ENCODE data around the gene STUB1.
A peak's percentile ranks its signal among the peaks of the same experiment; 100 is the strongest.

Gene STUB1

GRCh38 chr16:694863-695354 is 14.7 kb downstream of the STUB1 start:
- peak in 1 of 2 donors; percentile 1 for ATAC-seq (replicated peaks)
- H3K9me3 Mint-ChIP-seq: peaks cover 2 to 5% of the 10 kb centered on the region in 2 donors
- peaks cover 3 to 9% of the 10 kb centered on the region in 2 donors for H3K36me3 Mint-ChIP-seq
- H3K27ac Mint-ChIP-seq: no peak overlapping the region
- H3K4me3 Mint-ChIP-seq: peak overlapping the region in 1 of 2 donors; percentile 75
- no peak for DNase-seq
- peaks cover 13 to 32% of the 10 kb centered on the region in 2 donors for H3K4me1 Mint-ChIP-seq
- peaks cover 17 to 56% of the 10 kb centered on the region in 2 donors for H3K27me3 Mint-ChIP-seq

GRCh38 chr16:695355-696089 is 15.3 kb downstream of the STUB1 start:
- Mint-ChIP-seq H3K27me3 (peaks cover 17 to 61% of the 10 kb centered on the region in 2 donors), H3K4me3 (peak overlapping the region; percentile 78 to 83), H3K9me3 (peaks cover 2 to 5% of the 10 kb centered on the region in 2 donors), H3K27ac (peak overlapping the region; percentile 20), H3K36me3 (peaks cover 3 to 8% of the 10 kb centered on the region in 2 donors), H3K4me1 (peaks cover 13 to 25% of the 10 kb centered on the region in 2 donors)
- peak; percentile 44 for DNase-seq
- ATAC-seq (replicated peaks): peak; percentile 79 to 80

DNA sequence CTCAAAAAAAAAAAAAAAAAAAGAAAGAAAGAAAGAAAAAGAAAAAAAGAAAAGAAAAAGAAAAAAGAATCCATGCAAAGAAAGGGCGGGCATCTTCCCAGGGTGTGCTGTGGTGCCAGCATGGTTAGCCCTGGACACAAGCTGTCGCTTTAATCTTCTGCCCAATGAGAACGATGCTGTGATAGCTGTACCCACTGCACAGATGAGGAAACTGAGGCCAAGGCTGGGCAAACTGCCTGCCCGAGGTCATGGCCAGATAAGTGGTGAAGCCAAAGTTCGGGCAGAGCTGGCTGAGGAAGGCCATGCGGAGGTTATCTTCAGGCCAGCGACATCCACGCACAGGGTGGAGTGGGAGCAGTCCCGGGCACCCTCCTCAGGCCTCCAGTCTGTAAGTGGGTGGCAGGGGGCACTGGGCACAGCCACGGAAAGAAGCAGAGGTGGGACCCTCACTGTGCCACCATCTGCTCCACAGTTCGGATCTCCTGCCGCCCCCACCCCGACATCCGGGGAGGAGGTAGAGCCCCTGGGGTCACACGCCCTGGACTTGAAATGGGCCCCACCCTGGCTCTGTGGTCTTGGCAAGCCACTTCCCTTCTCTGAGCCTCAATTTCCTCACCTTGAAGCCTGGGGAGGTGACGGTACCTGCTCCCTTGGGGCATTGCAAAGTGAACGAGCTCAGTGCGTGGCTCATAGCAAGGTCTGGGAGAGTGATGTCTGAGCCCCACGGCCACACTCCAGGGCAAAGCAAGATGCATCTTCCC is 18.9 kb downstream of the STUB1 start:
- Mint-ChIP-seq H3K9me3 (no peaks in the 10 kb centered on the region), H3K4me3 (no peak overlapping the region), H3K27me3 (peaks cover 33 to 74% of the 10 kb centered on the region in 2 donors), H3K27ac (no peak overlapping the region), H3K4me1 (peaks cover 10 to 11% of the 10 kb centered on the region in 2 donors), H3K36me3 (peaks cover 3% of the 10 kb centered on the region in 2 donors)
- ATAC-seq (replicated peaks) (no peak), DNase-seq (no peak)

DNA sequence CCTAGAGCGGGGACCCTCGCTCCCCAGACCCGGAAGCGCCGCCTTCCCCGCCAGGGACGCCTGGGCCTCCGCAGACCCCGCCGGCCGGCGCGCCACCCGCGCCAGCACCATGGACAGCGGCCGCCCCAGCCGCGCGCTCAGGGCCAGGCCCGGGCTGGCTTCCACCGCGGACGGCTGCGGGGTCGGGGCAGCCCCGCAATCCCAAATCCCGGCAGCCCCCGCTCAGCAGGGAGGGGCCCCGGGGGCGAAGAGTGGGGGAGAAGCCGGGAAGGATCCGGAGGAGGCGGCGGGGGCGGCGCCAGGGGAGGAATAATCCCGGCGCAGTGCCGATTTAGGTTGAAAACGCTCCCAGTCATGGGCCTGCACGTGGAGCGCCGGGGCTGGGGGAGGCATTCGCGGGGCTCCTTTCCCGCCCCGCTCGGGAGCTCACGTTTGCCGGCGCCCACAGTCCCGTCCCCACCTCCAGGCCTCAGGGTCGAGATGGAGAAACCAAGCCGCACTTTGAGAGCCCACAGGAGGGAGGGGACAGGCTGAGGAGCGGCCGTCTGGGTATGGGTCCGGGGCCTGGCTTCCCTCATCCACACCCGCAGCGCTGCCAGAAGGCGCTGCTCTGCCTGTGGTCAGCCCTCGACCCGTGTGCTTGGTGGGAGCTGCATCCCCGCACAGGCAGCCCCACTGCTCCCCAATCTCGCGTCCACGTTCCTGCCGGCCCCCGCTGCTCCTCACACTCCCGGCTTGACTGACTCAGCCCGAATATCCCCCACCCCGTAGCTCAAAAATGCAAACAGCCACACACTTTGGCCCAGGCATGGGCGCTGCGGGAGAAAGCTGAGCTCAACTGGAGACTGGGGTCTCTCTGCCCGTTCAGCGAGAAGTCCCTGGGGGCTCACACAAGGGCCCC is 20.7 kb downstream of the STUB1 start:
- H3K27ac Mint-ChIP-seq: no peak overlapping the region
- peaks cover 27 to 74% of the 10 kb centered on the region in 2 donors for H3K27me3 Mint-ChIP-seq
- no peak for DNase-seq
- peak; percentile 48 to 74 for ATAC-seq (replicated peaks)
- no peaks in the 10 kb centered on the region for H3K9me3 Mint-ChIP-seq
- peaks cover under 1 to 5% of the 10 kb centered on the region in 2 donors for H3K4me1 Mint-ChIP-seq
- H3K4me3 Mint-ChIP-seq: no peak overlapping the region
- peaks cover 0 to 3% of the 10 kb centered on the region in 2 donors for H3K36me3 Mint-ChIP-seq

GRCh38 chr16:702341-702740 is 22.1 kb downstream of the STUB1 start:
- no peak overlapping the region for H3K27ac Mint-ChIP-seq
- peaks cover 39 to 74% of the 10 kb centered on the region in 2 donors for H3K27me3 Mint-ChIP-seq
- no peak for ATAC-seq (replicated peaks)
- H3K9me3 Mint-ChIP-seq: no peaks in the 10 kb centered on the region
- peaks cover 0 to 3% of the 10 kb centered on the region in 2 donors for H3K36me3 Mint-ChIP-seq
- H3K4me1 Mint-ChIP-seq: peaks cover 6 to 7% of the 10 kb centered on the region in 2 donors
- no peak for DNase-seq
- no peak overlapping the region for H3K4me3 Mint-ChIP-seq

DNA sequence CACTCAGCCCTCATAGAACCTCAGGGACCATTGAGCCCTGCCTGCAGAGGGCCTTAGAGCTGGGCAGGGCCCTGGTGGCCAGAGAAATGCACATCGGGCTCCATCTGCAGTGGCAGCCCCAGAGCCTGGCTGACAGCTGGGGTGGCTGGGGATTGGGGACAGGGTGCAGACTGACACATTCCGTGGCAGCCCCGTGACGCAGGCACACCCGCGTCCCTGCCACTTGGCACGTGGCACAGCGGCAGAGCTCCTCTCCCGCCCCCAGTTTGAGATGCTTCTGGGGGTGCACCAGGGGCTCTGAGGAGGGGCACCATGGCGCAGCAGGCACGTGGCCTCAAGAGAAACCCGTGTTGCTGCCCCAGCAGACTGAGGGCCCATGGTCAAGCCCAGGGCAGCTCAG is 23.2 kb downstream of the STUB1 start:
- peaks cover 7 to 11% of the 10 kb centered on the region in 2 donors for H3K4me1 Mint-ChIP-seq
- H3K36me3 Mint-ChIP-seq: peaks cover 0 to 3% of the 10 kb centered on the region in 2 donors
- H3K9me3 Mint-ChIP-seq: no peaks in the 10 kb centered on the region
- ATAC-seq (replicated peaks): no peak
- no peak for DNase-seq
- H3K4me3 Mint-ChIP-seq: no peak overlapping the region
- no peak overlapping the region for H3K27ac Mint-ChIP-seq
- H3K27me3 Mint-ChIP-seq: peaks cover 49 to 76% of the 10 kb centered on the region in 2 donors

- Mint-ChIP-seq H3K9me3 (no peaks in the 10 kb centered on the region), H3K27me3 (peaks cover 54 to 79% of the 10 kb centered on the region in 2 donors), H3K36me3 (peaks cover 0 to 3% of the 10 kb centered on the region in 2 donors), H3K4me1 (peaks cover 7 to 11% of the 10 kb centered on the region in 2 donors), H3K27ac (no peak overlapping the region), H3K4me3 (no peak overlapping the region)
- no peak for DNase-seq
- no peak for ATAC-seq (replicated peaks)
Observed at GRCh38 chr16:704047-704446, 23.8 kb downstream of the STUB1 start.

- peaks cover 0 to 3% of the 10 kb centered on the region in 2 donors for H3K36me3 Mint-ChIP-seq
- no peak for DNase-seq
- H3K4me1 Mint-ChIP-seq: peaks cover 7 to 11% of the 10 kb centered on the region in 2 donors
- H3K4me3 Mint-ChIP-seq: peak overlapping the region; percentile 50 to 58
- ATAC-seq (replicated peaks): no peak
- no peaks in the 10 kb centered on the region for H3K9me3 Mint-ChIP-seq
- H3K27me3 Mint-ChIP-seq: peaks cover 61 to 81% of the 10 kb centered on the region in 2 donors
- H3K27ac Mint-ChIP-seq: peak overlapping the region; percentile 51
Observed at GRCh38 chr16:704552-705380, 24.6 kb downstream of the STUB1 start.

DNA sequence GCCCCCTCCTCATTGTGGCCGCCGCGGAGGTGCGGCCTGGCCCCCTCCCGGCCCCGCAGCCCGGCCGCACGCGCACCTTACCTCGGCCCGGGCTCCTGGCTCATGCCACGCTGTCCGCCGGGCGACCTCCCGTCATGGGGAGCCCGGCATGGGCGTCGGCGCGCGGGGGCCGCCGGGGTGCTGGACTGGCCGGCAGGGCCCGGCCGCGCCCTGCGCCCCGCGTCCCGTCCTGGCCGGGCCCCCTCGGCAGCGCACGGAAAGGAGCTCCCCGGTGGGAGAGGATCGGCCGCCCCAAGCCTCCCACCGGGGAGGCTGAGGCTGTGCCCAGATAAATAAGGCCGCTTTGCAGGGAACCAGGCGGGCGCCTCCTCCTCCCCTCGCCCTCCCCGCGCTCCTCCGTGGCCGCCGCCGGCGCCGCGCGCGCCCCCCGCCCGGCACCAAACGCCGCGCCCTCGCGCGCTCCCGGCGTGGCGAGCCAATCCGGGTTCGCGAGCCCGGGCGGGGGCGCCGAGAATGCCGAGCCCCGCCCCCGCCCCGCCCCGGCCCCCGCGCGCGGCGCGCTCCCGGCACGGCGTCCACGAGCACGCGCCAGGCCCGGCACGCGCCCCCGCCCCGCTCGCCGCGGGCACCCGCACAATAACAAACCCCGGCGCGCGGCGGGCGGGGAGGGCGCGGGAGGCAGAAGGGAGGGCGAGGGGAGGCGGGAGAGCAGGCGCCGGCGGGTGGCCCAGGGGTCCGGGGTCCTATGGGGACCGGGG is 25.4 kb downstream of the STUB1 start, which contains the start of gene FBXL16:
Gene FBXL16, minus strand, starts transcription at position 371 of the 758 bp plus-strand sequence. CDS start 8,396 bp downstream, outside the sequence.
- Mint-ChIP-seq H3K27ac (no peak within 1 kb of the TSS), H3K9me3 (no peaks in the 10 kb centered on the region)

GRCh38 chr16:706189-707061 is 26.2 kb downstream of the STUB1 start:
- DNase-seq (no peak), ATAC-seq (replicated peaks) (no peak)
- H3K36me3 Mint-ChIP-seq: peaks cover 0 to 3% of the 10 kb centered on the region in 2 donors
- H3K27me3 Mint-ChIP-seq: peaks cover 64 to 84% of the 10 kb centered on the region in 2 donors
- H3K4me1 Mint-ChIP-seq: peaks cover 7 to 11% of the 10 kb centered on the region in 2 donors
- H3K27ac Mint-ChIP-seq: no peak overlapping the region
- H3K9me3 Mint-ChIP-seq: no peaks in the 10 kb centered on the region
- H3K4me3 Mint-ChIP-seq: peak overlapping the region in 1 of 2 donors; percentile 21

More for the DNA sequence above, 25.4 kb downstream of the STUB1 start, which contains the start of gene FBXL16:
- H3K36me3 Mint-ChIP-seq: peaks cover 0 to 3% of the 10 kb centered on the region in 2 donors
- H3K4me3 Mint-ChIP-seq: peak within 1 kb of the TSS in 1 of 2 donors; percentile 21
- H3K27me3 Mint-ChIP-seq: peaks cover 68 to 82% of the 10 kb centered on the region in 2 donors
- ATAC-seq (replicated peaks) (no peak), DNase-seq (no peak)
- H3K4me1 Mint-ChIP-seq: peaks cover 7 to 11% of the 10 kb centered on the region in 2 donors

DNA sequence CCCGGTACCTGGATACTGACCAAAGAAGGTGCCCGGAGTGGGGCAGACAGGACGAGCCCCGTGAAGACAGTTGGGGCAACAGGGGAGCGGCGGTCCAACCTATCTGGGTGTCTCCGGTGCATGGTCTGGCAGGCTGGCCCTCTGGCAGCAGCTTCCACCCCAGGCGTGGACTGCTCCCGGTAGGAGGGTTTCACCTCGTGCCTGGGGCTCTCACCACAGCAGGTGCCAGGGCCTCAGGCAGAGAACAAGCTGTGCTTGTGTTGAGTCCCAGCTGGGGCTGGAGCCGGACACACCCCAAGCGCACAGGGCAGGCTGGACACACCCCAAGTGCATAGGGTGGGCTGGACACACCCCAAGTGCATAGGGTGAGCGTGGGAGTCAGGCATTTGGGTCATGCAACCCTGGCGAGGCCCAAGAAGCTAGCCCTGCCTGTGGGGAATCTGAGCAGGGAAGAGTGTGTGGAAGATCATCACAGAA is 26.9 kb downstream of the STUB1 start:
- H3K4me3 Mint-ChIP-seq: no peak overlapping the region
- H3K27ac Mint-ChIP-seq: no peak overlapping the region
- H3K4me1 Mint-ChIP-seq: peaks cover 7 to 11% of the 10 kb centered on the region in 2 donors
- DNase-seq (no peak), ATAC-seq (replicated peaks) (no peak)
- H3K27me3 Mint-ChIP-seq: peaks cover 57 to 81% of the 10 kb centered on the region in 2 donors
- H3K36me3 Mint-ChIP-seq: peaks cover 0 to 3% of the 10 kb centered on the region in 2 donors
- no peaks in the 10 kb centered on the region for H3K9me3 Mint-ChIP-seq
